Inflammatory macrophage treated with lipopolysaccharide for 1 hour (primary cell): ENCODE measurements around the gene MED31.
A peak's percentile ranks its signal among the peaks of the same experiment; 100 is the strongest.

Source experiments
- DNase-seq, 2 donors: peaks; one replicate each; pipeline ENCODE4 v3.0.0-alpha.2; 2020 to 2022

The MED31 gene

GRCh38 chr17:6654841-6655731, 3.7 kb upstream of the MED31 start:
- DNase-seq: no peak

- no peak for DNase-seq
These were observed 581 bp upstream of the MED31 start for GRCh38 chr17:6651919-6652452.

GRCh38 chr17:6648181-6648580, 3.2 kb downstream of the MED31 start:
- peak in 1 of 2 donors; percentile 26 for DNase-seq

- DNase-seq: no peak
These were observed 7.8 kb downstream of the MED31 start for GRCh38 chr17:6643451-6644125.

- no peak for DNase-seq
These were observed 8.8 kb downstream of the MED31 start for GRCh38 chr17:6642592-6642991.

GRCh38 chr17:6641247-6641863, 10.1 kb downstream of the MED31 start:
- DNase-seq: peak; percentile 24 to 31

GRCh38 chr17:6640536-6641246, 10.7 kb downstream of the MED31 start, which contains the start of the genes KIAA0753 and TXNDC17:
Gene KIAA0753, minus strand, starts transcription at chr17:6640711. Its CDS starts 5,608 bp downstream, at chr17:6635103.
Gene TXNDC17, plus strand, starts transcription at chr17:6641060. Its CDS starts 23 bp downstream, at chr17:6641083.
- DNase-seq: peak; percentile 90 to 93

- DNase-seq: peak in 1 of 2 donors; percentile 34
These were observed 11.5 kb downstream of the MED31 start for GRCh38 chr17:6639586-6640535.

GRCh38 chr17:6639014-6639585, 12.3 kb downstream of the MED31 start:
- no peak for DNase-seq

- no peak for DNase-seq
These were observed 13.1 kb downstream of the MED31 start for GRCh38 chr17:6638046-6638908.

GRCh38 chr17:6637458-6637840, 14.0 kb downstream of the MED31 start:
- no peak for DNase-seq

GRCh38 chr17:6636616-6637457, 14.6 kb downstream of the MED31 start:
- DNase-seq: no peak

- no peak for DNase-seq
These were observed 15.3 kb downstream of the MED31 start for GRCh38 chr17:6636105-6636504.

GRCh38 chr17:6633263-6633662, 18.1 kb downstream of the MED31 start:
- no peak for DNase-seq

- no peak for DNase-seq
These were observed 18.9 kb downstream of the MED31 start for GRCh38 chr17:6632530-6632929.

- DNase-seq: no peak
These were observed 21.0 kb downstream of the MED31 start for GRCh38 chr17:6630390-6630789.

- no peak for DNase-seq
These were observed 24.4 kb downstream of the MED31 start for GRCh38 chr17:6627019-6627418.

GRCh38 chr17:6626616-6627015, 24.8 kb downstream of the MED31 start:
- DNase-seq: no peak

- DNase-seq: no peak
These were observed 27.5 kb downstream of the MED31 start for GRCh38 chr17:6623941-6624340.
